GM19467 (cell line): ENCODE data around the gene SHTN1.

Source experiments
- ATAC-seq: cut with Tn5 transposase; IDR thresholded peaks from one replicate; pipeline ENCODE4 v1.9.1; 2021; ENCODE audit warnings: mild to moderate bottlenecking, moderate library complexity; ENCODE audit not compliant: unreplicated experiment

SHTN1 gene

DNA sequence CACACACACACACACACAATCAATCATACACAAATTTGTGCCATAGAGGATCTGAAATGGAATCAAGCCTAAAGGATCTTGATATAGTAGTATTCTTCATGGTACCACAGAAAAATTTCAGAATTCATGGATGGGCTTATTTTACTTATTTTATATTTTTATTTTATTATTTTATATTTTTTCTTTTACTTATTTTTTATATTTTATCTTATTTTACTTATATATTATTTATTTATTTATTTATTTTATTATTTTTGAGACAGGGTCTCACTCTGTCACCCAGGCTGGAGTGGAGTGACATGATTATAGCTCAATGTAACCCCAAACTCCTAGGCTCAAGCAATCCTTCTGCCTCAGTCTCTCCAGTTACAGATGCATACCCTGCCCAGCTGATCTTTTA lies 16.7 kb downstream of the SHTN1 start:
- ATAC-seq, result no peak

DNA sequence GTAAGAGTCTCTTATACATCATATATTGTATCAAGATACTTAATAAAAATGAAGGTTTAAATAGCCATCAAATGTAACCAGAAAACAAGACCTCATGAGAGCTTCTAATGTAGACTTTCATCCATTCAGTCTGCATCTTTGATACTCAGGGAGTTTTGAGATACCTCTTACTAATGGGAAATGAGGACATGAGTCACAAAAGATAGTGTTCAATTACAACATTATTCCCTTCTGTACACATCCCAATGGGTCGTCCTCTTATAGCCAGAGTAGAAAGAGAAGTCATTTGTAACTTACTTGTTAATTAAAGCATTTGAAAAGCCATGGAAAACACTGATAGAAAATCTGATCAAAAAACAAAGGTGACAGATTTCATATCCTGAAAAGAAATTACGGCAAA lies 19.4 kb downstream of the SHTN1 start:
- ATAC-seq, result no peak

DNA sequence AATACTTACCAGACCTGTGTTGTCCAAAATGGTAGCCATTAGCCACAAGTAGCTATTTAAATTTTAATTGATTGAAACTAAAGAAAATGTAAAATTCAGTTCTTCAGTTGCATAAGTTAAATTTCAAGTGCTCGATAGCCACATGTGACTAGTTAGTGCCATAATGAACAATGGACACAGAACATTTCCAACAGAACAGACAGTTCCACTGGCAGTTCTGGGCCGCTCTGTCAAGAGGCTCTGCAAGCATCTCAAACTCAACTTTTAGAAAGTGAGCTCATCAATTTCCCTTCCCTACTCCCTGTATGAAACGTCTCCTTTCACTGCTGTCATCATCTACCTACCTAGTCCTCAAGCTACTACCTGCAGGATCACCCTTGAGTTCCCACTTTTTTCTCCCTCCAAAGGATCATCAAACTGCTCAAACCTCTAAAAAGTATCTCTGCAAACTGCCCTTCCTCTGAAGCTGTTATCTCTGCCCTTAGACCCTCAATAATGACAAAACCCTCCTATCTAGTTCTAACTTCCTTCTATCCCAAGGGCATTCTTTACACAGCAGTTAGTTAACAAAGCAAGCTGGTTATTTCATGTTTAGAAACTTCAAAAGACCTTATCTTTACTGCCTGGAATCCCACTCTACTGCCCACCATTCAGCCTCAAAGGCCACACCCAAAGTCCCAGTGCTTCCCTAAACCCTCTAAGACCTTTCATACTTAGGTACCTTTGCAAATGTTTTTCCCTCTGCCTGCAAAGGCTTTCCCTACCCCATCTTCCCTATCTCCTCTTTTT lies 20.6 kb downstream of the SHTN1 start:
- ATAC-seq, result no peak

DNA sequence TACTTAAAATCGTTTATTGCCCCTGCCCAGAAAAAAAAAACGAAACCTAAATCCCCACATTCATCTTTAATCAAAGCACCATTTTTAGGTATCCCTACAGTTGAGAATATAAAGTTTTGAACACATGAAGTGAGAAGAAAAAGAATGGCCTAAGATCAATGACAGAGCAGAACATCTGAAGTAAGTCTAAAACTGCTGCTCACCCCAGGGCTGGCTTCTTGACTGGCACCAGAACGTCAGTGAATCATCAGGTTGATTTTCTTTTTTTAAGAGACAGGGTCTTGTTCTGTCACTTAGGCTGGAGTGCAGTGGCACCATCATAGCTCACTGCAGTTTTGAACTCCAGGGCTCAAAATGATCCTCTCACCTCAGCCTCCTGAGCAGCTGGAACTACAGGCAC lies 24.9 kb downstream of the SHTN1 start:
- ATAC-seq, result no peak

DNA sequence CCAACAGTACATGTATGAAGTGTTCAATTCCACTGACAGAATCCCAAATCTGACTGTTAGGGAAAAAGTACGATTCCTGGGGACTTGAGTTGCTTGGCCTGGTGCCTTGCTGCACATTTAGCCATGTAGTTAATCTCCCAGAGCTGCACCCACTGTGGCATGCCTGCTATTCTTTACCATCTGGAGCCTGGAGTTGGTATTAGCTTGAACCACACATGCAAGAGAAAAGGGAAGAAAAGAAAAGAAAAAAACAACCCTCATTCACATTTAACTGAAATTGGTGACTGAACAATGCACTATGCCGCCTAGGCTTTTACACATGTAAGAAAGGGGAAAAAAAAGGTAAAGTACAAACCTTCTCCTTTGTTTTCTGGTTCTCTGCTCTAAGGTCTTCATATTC lies 26.1 kb downstream of the SHTN1 start:
- ATAC-seq, result no peak

DNA sequence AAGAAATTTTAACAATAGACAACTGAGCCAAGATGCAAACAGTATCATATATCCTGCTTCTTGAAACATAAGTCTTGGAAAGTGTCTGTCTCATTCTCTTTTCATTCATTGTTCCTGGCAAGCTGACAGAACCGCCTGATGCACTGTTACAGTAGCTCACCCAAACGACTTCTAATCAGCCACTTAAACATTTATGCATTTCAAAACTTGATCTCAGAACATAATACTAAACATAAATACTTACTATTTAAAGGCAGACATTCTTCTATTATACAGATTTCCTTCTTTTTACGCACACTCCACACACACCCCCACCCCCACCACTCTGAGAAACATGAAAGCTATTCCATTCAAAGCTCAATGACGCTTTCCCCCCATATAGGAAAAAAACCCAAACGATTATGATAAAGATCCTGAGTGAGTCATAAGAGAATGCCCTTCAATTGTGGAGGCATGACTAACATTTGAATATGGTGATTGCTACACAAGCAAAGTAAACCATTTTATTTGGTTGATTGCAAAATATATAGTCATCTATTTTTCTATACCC lies 30.5 kb downstream of the SHTN1 start:
- no peak for ATAC-seq

DNA sequence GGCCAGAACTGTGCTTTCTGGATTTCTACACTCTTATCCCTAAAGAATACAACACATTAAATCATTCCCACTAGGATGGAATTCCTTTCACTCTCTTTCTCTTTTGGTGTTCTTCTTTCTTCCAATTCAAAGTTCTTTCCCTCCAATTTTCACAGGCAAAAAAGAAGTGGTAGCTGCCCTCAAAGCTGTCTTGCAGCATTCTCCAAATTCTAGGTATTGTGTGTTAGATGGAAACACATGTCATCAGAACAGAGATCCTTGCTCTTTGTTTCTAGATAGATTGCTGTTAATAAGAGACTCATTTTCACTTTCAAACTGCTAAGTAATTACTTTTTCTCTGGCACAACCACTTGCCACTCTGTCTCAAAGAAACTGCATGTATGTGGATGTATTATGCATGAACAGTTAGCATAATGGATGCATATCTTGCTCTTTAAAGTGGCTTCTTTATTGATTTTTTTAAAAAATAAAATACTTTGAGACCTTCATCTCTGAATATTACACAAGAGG lies 31.0 kb downstream of the SHTN1 start:
- ATAC-seq, result no peak

DNA sequence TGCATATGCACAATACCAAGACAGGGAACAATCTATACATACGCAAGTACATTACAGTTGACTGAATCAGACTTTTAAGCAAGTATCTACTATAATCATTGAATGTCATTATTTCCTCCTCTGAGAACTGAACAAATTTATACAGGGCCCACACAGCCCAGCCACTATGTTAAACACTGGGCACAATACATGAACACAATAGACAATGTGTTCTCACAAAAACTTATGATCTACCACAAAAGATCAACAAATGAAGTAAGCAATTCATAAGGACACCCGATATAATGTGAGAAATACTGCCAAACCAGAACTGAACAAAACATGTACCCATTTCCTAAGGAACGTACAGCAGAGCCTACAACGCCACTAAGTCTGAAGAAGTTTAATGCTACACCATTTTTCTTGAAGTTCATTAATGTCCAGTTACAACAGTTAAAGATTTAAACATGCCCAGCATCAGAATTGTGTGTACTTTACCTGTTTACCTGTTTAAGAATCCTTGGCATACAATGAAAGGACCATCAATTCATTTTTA lies 31.5 kb downstream of the SHTN1 start:
- no peak for ATAC-seq

DNA sequence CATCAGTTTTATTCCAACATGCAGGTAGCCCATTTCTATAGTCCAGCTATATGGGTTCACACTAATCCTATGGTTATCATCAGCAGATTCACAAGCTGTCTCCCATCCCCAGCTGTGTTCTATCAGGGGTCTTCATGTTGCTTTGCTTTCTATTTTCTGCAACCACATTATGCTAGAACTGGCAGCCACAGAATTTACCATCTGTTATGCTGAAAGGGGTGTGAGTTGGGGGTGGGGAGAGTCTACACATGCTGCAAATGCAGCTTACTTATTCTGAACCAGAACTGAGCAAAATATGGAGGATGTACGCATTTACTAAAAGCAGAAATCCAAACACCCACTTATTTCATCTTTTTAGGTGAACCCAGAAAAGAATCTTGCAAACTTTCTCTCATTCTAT lies 32.9 kb downstream of the SHTN1 start:
- no peak for ATAC-seq

DNA sequence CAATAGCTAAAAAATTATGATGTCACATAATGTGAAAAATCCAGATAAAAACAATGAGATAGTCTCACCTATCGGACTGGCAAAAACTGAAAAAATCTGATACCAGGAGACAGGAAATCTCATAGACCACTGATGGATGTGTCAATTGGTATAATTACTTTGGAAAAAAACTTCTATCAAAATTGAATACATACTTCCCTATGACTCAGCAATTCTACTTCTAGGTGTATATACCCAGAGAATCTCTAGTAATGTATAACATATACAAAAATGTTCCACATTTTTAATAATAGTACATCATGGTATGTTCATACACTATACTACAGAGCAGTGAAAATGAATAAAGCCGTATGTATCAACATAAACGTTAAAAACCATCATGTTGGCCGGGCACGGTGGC lies 34.9 kb downstream of the SHTN1 start:
- ATAC-seq, result no peak

DNA sequence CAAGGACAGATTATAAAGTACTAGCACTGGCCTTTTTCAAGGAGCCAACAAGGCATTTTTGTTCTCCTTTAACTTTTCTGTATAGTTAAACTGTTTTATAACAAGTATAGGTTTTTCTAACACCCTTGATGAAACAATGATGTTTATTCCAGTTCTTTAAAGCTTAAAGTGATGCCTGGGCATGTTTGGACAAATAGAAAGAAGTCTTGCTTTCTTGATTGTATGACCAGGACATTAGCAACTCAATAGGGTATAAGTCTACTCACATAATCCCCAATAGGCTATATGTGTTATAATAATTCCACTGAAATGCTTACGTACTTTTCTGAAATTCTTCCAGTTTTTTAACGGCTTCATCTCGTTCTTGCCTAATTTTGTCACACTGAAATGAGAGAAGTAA lies 36.7 kb downstream of the SHTN1 start:
- ATAC-seq, result no peak

DNA sequence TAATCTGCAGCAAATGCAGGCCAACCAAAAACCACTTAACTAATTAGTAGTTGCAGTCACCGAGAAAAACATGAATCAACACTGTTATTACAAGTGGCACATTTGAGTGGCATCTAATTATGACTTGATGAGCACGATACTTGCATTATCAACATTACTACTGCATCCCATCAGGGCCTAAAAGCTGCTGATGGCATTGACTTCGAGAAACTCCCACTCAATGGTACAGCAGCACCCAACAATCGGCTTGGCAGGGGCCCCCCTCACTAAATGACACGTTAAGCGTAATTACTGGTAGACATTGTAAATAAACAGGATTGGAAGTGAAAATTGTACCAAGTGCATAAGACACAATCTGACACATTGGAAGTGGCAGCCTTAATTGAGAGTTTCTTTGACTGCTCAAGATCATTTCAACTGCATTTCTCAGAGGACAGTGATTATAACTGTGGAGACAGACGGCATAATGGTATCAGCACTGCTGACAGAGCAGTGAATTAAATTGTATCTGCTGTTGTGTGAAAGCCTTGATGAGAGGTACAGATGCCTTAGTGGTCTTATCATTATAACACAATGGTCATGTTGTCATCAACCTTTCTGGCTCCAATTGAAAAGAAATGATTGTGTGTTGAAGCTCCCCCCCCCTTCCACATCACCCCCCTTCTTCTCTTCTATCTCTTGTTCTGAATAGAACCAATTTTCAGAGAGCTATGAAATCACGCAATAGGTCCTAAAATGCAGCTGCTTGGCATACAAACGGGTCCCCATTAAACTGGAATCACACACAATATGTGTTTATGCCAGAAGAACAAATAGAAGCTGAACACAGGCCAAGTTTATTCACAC lies 43.4 kb downstream of the SHTN1 start:
- ATAC-seq, result no peak

DNA sequence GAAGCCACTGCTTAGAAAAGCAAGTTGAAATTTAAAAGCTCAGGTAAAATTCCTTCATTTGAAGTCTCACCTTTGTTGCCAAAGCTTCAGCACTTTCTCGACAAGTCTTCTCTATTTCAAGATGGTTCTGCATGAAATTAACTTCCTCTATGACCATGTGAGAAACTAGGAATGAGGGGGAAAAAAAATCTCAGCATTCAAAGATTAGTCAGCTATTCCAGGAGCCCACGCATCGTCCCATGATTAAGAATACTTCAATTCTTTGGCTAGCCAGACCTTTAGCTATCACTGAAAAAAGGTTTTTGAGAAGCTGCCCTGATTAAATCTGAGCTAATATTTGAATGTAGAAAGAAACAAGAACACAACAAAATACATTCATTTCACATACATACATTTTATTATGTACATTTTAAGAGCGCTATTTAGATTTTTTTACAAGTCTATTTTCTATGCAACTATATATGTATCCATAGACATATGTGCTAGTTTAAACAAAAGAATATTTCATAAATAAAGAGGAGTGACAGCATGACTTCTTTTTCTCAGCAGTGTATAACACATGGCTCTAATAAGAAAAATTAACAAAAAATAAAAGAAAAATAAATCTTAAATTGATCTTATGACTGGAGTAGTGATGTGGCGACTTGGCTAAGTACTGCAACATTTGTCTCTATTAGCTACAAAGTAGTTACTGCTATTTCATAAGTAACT lies 44.8 kb downstream of the SHTN1 start:
- ATAC-seq, result no peak

DNA sequence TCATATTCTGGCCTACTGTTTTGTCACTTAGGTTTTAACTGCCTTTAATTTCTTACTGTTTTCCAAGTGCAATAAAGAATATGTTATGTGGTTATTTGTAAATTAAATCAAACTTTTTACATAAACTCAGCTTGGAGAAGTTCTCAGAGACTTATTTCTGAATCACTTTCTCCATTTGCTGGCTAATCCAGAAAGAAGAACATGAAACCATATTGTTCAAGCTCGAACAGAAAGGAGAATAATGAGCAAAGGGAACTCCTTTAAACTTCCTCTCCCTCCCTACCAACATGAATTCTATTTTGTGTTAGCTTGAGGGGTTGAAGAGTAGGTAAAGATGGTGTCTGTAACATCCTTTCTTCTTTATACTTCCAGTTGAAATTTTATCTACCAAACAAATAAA lies 52.3 kb downstream of the SHTN1 start:
- ATAC-seq, result no peak

DNA sequence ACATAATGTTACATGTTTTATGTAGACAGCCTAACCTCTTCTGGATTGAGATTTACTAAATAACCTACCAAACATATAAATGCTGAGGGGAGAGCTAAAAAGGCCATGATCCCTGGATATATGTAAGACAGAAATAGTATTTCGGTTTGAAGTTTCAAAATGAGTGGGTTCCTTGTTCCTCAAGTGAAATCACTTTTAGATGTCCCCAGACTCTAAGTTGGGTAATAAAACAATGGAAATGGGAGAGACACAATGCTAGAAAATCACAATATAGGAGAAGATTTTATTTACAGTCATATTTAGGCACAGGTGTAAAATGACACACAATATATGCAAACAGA lies 56.5 kb downstream of the SHTN1 start:
- no peak for ATAC-seq

DNA sequence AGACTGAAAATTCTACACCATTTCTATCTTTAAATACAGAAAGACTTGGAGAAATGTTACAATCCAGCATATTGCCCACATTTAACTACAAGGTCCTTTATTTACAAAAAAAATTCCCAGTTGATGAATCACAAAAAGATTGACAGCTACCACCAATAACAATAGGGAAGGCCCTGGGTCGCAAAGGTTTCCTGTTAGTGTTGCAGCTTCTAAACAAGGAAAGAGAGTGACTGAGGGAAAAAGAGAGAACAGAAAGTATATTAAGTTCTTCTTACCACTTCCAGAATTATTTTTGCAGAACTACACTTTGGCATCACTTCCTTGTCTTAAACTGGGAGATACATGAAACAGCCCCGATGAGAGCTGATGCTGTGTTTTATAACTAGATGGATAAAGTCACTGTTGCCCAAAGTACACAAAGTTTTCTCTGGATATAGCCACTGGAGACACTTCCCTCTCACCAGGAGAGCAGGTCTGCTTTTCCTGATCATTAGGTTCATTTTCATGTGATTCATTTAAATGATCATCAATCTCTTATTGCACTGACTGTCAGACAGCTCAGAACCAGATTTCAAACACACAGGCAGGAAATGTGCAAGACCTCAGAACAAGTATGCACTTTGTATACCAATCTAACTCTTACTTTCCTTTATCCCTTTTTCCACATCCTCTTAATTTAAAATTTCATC lies 57.0 kb downstream of the SHTN1 start:
- no peak for ATAC-seq

DNA sequence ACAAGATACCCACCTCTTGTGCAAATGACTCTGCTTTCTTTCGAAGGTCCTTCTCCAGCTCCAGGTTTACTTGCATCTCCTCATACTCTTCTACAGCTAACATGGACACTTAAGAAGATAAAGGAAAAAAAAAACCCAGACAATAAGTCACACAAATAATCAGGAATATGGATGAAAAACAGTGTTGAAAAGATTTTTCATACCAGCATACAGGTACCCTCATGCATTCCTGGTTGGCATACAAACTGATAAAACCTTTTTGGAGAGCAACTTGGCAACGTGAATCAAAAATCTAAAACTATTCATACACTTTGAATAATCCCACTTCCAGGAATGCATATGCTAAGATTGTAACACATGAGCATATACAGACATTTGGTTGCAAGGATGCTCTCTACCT lies 60.1 kb downstream of the SHTN1 start:
- ATAC-seq, result no peak

DNA sequence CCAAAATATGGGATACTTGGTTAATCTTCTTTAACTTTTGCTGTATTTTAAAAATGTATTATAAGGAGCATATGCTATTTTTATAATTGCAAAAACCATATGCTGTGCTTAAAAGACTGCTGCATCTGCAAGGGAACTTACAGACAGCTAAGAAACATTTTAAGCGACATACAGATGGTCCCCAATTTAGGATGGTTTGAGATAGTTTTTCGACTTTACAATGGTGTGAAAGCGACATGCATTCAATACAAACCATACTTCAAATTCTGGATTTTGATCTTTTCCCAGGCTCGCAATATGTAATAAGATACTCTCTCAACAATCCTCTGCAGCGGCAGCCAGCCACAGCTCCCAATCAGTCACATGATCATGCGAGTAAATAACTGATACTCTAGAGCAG lies 73.2 kb downstream of the SHTN1 start:
- no peak for ATAC-seq

DNA sequence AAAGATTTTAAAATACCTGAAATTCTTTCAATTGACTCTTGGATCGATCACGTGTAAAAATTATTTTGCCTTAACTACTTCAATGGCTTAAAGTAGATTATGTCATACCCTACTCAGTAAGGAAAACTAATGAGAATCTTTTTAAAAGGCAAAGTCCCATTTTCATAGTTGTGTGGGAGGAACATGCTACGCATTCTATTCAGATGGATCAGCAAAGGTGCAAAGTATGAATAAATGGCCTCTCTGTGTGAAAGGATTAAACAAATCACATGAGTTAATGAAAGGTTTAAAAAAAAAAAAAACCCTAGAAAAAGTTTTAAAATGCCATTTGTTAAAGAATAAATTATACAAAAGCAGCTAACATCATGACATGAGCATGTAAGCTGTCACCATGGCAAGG lies 78.6 kb downstream of the SHTN1 start:
- ATAC-seq, result no peak

DNA sequence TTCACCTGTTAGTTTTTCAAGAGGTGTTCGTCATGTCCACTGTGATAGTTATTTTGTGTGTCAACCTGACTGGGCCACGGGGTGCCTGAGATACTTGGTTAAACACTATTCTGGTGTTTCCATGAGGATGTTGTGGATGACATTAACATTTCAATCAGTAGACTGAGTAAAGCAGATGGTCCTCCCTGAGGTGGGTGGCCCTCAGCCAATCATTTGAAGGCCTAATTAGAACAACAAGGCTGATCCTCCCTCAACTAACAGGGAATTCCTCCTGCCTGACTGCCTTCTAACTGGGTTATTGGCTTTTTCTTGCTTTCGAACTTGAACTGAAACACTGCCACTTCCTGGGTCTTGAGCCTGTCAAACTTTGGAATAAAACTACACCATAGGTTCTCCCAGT lies 79.9 kb downstream of the SHTN1 start:
- no peak for ATAC-seq

DNA sequence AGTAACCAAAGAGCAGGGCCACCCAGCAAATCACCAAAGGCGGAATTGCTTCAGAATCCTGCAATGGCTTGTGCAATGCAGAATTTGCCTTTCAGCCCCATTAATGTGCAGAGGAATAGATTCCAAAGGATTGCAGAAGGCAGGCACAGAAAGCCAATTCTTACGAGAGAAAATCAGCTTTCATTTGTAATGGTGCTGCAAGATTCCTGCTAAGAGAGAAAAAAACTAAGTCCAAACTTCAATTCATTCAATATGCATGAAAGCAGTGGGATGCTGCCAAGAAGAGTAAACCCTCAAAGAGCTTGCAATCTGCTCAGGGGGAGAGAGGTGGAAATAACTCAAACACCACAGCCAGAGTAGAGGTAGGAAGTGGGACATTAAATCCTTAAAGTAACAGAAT lies 85.3 kb downstream of the SHTN1 start:
- ATAC-seq, result no peak
